Adrenal gland (tissue), 12 donors: ENCODE data around the gene LAMB4. TPM values are rescaled to one million over a fixed set of nuclear protein-coding genes. Genes with fewer than 3 reads are reported as not detected.

Experiments used
- DNase-seq, 7 donors: peaks; one replicate each; pipeline ENCODE4 v3.0.0-alpha.2; 2019 to 2020
- H3K27ac ChIP-seq, 5 donors: fragments of 200-600 bp; sonication (generic) in 4 of 5; 1 replicate in 3 of 5; 2 replicates in 2 of 5; pipeline versions ENCODE4 v1.5.1 to v1.8.0; 2016 to 2020; ENCODE audit warnings: mild to moderate bottlenecking in 1 of 5
- H3K27me3 ChIP-seq: fragments of 200-600 bp; 2 replicates; pipeline ENCODE4 v1.8.0; 2021
- H3K36me3 ChIP-seq, 2 donors: fragments of 200-600 bp; replicated peaks in 1 of 2; 1 replicate in 1 of 2; 2 replicates in 1 of 2; pipeline versions ENCODE4 v1.5.1 to v1.8.0; 2018 to 2022
- H3K4me1 ChIP-seq, 2 donors: fragments of 200-600 bp; replicated peaks in 1 of 2; 1 replicate in 1 of 2; 2 replicates in 1 of 2; pipeline versions ENCODE4 v1.5.1 to v1.8.0; 2018 to 2021
- H3K4me3 ChIP-seq, 4 donors: fragments of 200-600 bp; sonication (generic) in 3 of 4; one replicate each; pipeline ENCODE4 v1.5.1; 2016 to 2018
- H3K9me3 ChIP-seq, 3 donors: fragments of 200-600 bp; sonication (generic) in 1 of 3; replicated peaks in 1 of 3; 1 replicate in 2 of 3; 2 replicates in 1 of 3; pipeline versions ENCODE4 v1.5.1 to v1.8.0; 2016 to 2021
- CTCF ChIP-seq, 6 experiments: fragments of 450-650 bp in 4 of 6; fragments of 200-600 bp in 2 of 6; sonication (generic) in 1 of 6; IDR thresholded peaks; 1 replicate in 5 of 6; 2 replicates in 1 of 6; pipeline versions ENCODE4 v1.5.1 to v1.8.0; 2016 to 2021; ENCODE audit warnings: antibody characterized with exemption in 6 of 6, mild to moderate bottlenecking in 2 of 6, moderate library complexity in 1 of 6
- POLR2A ChIP-seq, 2 donors: fragments of 450-650 bp; IDR thresholded peaks; one replicate each; pipeline ENCODE4 v1.6.1; 2017; ENCODE audit warnings: antibody characterized with exemption in 2 of 2, mild to moderate bottlenecking in 2 of 2, moderate library complexity in 1 of 2
- WGBS, 4 donors: extraction: QIAGEN DNeasy Blood & Tissue Kit in 2 of 4; methylation state at CpG; one replicate each; pipeline versions ENCODE4 v1.1.5 to v1.1.7; 2013 to 2017; 5-methylcytosine and 5-hydroxymethylcytosine counted together
- intact Hi-C, 2 donors: fragments of 100-400 bp; cut with DNase I; formaldehyde crosslinking; loops; one replicate each; pipeline versions ENCODE4 v1.14.1 to v1.15.0; 2022 to 2023
- polyA plus RNA-seq, 3 donors: library from polyadenylated mRNA; stranded (reverse); fragments of 200-250 nt in 2 of 3; fragments of 350-450 nt in 1 of 3; fragmentation: Illumina TruSeq in 1 of 3; extraction: RNeasy Lipid Tissue Mini Kit (QIAGEN cat#74804) in 1 of 3; gene quantifications; one replicate each; pipeline ENCODE4 v1.2.3, GENCODE V29; 2013 to 2014
- total RNA-seq, 9 donors: library from RNA; depleted of rRNA in 4 of 9; stranded (reverse); fragments of >200 nt in 4 of 9; fragments of 120-200 nt in 1 of 9; fragmentation: NEBNext Ultra II Directional in 1 of 9; extraction: Animal tissue kit (Norgen Biotek cat#: 25700) in 1 of 9; gene quantifications; one replicate each; pipeline versions ENCODE4 v1.1.0 to v1.2.4, GENCODE V29; 2013 to 2023
- donor health status: healthy with polysubstance abuse.
- donor health status: Bipolar disorder and iron deficiency.
- donor health status: DM: yes; HTN: yes; CAD: no.
- donor health status: DM: no; HTN: no; CAD: no.
- donor health status: DM: no; HTN: no; CAD: no.
- donor health status: DM: yes; HTN: yes; CAD: no.

LAMB4 gene
- total and polyA plus RNA-seq, 12 donors: 0.12 to 1.0 (median 0.27) TPM; not detected in 5

- intact Hi-C loops: no loop called here
- no peak for TF ChIP-seq CTCF (IDR thresholded peaks at IDR 0.05)
- no peaks in the 10 kb centered on the region for H3K27me3 ChIP-seq
- no peak for DNase-seq
- no peaks in the 10 kb centered on the region for H3K9me3 ChIP-seq
- no peak overlapping the region for H3K4me3 ChIP-seq
- WGBS, 4 donors: 43 to 82% (median 60%) methylated on average over 3 to 4 of the region's 4 CpGs
- no peaks in the 10 kb centered on the region for H3K36me3 ChIP-seq
- peak overlapping the region in 2 of 5 donors; percentile 14 to 58 for H3K27ac ChIP-seq
- H3K4me1 ChIP-seq: peaks cover 0 to 5% of the 10 kb centered on the region in 2 donors
Observed at GRCh38 chr7:108093851-108094331, 36.3 kb downstream of the LAMB4 start.

GRCh38 chr7:108093341-108093740, 36.8 kb downstream of the LAMB4 start:
- peaks cover 0 to 5% of the 10 kb centered on the region in 2 donors for H3K4me1 ChIP-seq
- H3K27ac ChIP-seq: peak overlapping the region in 1 of 5 donors; percentile 14
- TF ChIP-seq CTCF (IDR thresholded peaks at IDR 0.05): no peak
- no peak for TF ChIP-seq POLR2A (IDR thresholded peaks at IDR 0.05)
- H3K9me3 ChIP-seq: no peaks in the 10 kb centered on the region
- no peaks in the 10 kb centered on the region for H3K27me3 ChIP-seq
- no peak for DNase-seq
- WGBS, 4 donors: 78 to 94% (median 85%) methylated on average over 4 of the region's 4 CpGs
- H3K36me3 ChIP-seq: no peaks in the 10 kb centered on the region
- intact Hi-C loops: no loop called here
- H3K4me3 ChIP-seq: no peak overlapping the region

DNA sequence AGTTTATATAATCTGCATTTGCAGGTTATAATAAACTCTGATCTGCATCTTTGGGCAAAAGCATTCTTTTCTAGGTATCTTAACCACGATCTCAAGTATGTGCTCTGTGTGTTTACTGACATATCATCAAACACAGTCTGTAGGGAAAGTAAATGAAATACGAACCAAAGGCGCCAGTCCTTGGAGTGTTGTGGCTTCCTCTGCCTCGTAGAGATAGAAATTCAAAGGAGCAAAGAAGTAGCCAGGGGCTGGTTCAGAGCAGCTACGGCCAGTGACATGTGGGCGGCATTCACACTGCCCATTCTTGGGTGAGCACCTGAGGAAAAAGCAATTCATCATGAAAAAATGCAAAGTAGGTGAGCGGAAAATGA, 38.7 kb downstream of the LAMB4 start:
- Histone ChIP-seq H3K36me3 (no peaks in the 10 kb centered on the region), H3K27ac (no peak overlapping the region), H3K9me3 (no peaks in the 10 kb centered on the region), H3K27me3 (no peaks in the 10 kb centered on the region), H3K4me3 (no peak overlapping the region), H3K4me1 (peaks cover 0 to 5% of the 10 kb centered on the region in 2 donors)
- intact Hi-C loops: no loop called here
- DNase-seq: no peak
- 89 to 94% (median 91%) methylated on average over 7 of the region's 7 CpGs for WGBS, 4 donors
- TF ChIP-seq CTCF (IDR thresholded peaks at IDR 0.05): no peak
- no peak for TF ChIP-seq POLR2A (IDR thresholded peaks at IDR 0.05)

DNA sequence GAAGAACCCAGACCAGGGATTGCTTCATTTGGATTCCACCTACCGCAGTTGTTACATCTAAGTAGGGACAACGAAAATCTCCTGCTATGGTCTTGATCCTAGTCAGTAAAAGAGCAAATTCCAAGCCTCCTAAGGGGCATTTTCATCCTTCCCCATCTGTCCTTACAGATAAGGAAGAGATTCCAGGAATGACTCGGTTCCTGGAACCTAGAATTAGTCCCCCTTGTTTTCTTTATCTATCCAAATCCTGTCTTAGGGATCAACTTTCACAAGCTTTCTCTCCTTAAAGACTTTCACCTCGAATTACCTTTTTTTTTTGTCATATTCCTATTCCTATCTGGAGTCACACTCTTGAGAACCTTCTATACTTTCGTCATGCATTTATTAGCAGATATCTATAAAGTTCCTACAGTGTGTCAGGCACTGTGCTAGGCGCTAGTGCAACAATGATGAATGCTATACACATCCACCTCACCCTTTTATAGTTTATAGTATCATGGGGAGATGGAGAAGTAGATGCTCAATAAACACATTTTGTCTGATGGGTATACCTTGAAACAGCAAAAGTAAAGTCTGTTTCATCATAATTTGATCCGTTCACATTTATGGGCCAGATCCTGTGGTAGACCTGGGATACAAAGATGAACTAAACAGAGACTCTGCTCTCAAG, 39.2 kb downstream of the LAMB4 start:
- no peaks in the 10 kb centered on the region for H3K9me3 ChIP-seq
- no peak for TF ChIP-seq POLR2A (IDR thresholded peaks at IDR 0.05)
- TF ChIP-seq CTCF (IDR thresholded peaks at IDR 0.05): no peak
- no peak overlapping the region for H3K27ac ChIP-seq
- intact Hi-C loops: no loop called here
- H3K4me1 ChIP-seq: peaks cover 0 to 5% of the 10 kb centered on the region in 2 donors
- no peak for DNase-seq
- WGBS, 4 donors: 83 to 87% (median 85%) methylated on average over 7 of the region's 7 CpGs
- no peaks in the 10 kb centered on the region for H3K27me3 ChIP-seq
- no peak overlapping the region for H3K4me3 ChIP-seq
- H3K36me3 ChIP-seq: no peaks in the 10 kb centered on the region
